Measurements from ENCODE around the gene RASSF5.
A peak's percentile ranks its signal among the peaks of the same experiment; 100 is the strongest.

Gene RASSF5

DNA sequence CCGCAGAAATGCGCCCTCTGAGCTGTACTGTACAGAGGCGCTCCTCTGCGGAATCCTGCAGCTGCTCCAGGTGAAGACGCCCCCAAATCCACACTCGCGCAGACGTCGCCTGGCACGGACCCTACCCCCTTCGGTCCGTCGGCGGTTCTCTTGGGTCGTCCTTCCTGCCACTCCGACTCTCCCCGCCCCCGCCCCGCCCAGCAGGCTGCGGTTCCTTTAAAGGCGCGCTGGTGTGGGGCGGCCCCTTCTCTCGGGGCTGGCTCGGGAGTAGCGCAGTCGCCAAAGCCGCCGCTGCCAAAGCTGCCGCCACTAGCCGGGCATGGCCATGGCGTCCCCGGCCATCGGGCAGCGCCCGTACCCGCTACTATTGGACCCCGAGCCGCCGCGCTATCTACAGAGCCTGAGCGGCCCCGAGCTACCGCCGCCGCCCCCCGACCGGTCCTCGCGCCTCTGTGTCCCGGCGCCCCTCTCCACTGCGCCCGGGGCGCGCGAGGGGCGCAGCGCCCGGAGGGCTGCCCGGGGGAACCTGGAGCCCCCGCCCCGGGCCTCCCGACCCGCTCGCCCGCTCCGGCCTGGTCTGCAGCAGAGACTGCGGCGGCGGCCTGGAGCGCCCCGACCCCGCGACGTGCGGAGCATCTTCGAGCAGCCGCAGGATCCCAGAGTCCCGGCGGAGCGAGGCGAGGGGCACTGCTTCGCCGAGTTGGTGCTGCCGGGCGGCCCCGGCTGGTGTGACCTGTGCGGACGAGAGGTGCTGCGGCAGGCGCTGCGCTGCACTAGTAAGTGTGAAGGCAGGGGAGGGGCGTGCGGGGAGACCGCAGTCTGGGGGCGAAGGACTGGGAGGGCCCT lies at the start of gene RASSF5:
RASSF5 (plus strand) TSS at position 248 of the 846 bp plus-strand sequence; CDS start at position 320, 72 bp downstream.
- DNase-seq, result peak; percentile 46

DNA sequence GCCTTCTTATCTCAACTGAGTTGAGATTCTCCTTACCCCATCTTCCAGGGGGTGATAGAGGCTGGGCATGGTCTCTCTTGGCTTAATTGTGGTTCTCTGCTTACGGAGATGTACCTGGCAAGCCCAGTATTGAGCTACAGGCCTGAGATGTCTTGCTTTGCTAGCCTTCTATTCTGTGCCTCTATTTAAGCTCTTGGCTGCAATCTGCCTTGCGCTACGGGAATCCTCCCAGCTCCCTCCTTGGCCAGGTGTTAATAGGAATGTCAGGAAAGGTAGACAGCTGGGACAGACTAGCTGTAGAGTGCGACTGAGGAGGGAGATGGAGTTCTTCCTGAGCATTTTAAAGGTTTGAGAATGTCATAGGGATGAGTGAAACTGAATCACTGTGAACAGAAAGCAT lies 47.6 kb upstream of the RASSF5 start:
- no peak for DNase-seq

DNA sequence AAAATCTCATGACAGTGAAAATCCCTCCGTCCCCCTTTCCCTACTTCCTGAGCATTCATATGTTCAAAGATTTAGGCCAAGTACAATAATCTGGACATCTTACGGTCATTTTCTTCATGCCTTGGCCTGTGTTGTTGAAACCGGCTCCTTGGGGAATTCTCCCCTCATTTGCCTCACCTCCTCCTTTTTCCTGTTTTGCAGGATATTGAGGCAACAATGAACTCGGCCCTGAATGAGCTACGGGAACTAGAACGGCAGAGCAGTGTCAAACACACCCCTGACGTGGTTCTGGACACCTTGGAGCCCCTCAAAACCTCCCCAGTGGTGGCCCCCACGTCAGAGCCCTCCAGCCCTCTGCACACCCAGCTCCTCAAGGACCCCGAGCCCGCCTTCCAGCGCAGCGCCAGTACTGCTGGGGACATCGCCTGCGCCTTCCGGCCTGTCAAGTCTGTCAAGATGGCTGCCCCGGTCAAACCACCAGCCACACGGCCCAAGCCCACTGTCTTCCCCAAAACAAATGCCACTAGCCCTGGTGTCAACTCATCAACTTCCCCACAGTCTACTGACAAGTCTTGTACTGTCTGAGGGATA lies 46.4 kb upstream of the RASSF5 start:
- no peak for DNase-seq

DNA sequence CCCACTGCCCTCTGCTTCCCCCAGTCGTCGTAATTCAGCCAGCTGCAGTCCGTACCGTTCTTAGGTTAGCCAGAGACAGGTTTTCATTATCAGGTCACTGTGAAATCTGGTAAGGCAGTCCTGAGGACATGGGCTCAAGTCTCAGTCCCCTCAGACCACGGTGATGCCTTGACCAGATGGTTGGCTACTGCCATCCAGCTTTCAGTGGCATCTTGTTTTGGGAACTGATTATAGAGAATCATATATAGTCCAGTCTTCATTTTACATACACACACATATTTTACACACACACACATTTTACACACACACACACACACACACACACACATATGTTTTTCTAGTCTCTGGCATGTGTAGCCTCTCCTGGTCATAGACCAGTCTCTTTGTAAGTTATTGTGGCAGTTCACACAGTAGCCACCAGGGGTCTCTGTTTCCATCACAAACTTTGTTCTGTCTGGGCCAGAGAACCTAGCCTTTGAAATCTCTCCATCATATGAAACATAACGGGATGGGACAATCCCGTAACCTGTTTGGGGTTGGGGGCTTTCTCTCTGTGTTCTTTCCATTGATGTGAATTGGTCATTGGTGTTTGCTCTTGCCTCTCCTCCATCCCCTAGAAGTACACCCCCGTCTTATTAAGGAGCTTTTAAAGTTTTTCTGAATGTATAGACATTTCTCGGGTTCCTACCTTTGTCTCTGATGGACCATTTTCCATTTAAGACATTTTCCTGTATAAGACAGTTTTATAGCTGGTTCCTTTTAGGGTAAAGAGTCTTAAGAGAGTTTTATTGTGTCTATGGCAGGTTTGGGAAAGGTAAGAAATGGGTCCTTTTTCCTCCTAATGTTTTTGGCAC lies 45.5 kb upstream of the RASSF5 start:
- peak; percentile 81 for DNase-seq

GRCh38 chr1:206463137-206463536 lies 44.2 kb upstream of the RASSF5 start:
- no peak for DNase-seq

- DNase-seq, result no peak
Observed at GRCh38 chr1:206463911-206464310, 43.4 kb upstream of the RASSF5 start.

GRCh38 chr1:206464456-206464964 lies 42.8 kb upstream of the RASSF5 start:
- DNase-seq, result peak; percentile 71

DNA sequence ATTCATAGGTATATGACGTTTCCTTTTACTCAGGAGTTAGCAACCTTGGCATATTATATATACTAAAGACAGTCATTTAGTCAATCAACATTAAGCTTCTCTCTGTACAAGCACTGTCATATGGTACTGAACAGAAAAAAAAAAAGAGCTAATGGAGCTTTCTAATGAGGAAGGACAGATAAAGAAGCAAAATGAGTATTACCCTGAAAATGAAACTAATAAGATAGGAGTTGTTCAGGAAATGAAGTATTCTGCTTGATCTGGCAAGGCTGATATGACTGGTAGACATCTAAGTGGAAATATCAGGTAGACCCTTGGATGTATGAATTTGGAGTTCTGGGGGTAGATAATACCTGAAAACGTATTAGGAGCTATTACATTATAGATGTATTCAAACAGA lies 41.4 kb upstream of the RASSF5 start:
- no peak for DNase-seq

DNA sequence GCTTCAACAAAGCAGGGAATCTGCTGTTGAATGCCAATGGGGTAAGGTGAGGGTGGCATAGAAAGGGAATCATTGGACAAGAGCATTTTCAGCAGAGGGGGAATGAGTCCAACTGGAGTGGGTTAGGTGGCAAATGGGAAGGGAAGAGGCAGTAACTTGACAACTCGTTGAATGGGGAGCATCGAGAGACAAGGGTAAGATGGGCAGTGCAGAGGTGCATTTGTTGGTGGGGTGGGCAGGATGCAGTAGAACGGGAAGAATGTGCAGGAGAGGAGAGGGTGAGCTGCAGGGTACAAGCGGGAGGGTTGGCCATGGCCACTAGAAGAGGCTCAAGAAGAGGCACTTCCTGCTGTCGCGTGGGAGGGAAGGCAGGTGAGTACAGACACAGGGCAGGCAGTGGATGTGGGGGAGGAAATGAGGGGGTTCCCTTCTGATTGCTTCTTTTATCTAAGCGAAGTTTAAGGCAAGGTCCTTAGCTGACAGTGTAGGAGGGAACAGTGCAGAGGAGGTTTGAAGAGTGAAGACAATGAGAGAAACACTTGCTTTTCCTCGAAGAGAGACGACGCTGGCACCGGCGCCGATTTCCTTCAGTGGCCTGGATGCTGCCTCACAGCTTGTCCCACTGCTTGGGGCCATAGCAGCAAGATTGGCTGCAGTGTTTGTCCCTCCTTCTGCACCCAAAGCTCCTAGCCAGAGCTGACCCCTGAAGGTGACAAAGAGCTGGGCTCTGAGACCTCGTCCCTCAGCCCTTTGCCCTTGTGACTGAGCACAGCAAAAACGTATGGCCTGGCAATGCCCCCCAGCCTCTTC lies 40.3 kb upstream of the RASSF5 start:
- no peak for DNase-seq

DNA sequence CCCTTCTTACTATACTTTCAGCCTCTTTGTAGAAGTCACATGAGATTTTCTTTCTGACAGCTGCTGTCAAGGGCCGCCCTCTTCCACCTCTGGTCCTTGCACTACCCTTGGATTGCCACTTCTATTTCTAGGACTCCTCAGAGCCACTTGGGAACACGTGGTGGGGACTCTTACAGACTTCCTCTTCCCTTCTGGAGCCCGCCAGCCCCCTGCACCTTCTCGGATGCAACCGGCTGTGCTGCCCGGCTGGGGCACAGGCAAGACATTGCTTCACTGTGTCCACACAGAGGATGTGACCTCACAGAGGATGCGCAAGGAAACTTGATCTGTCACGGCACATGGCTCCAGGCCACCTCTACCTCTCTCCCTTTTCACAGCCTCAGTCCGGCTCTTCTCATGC lies 39.4 kb upstream of the RASSF5 start:
- peak; percentile 23 for DNase-seq

DNA sequence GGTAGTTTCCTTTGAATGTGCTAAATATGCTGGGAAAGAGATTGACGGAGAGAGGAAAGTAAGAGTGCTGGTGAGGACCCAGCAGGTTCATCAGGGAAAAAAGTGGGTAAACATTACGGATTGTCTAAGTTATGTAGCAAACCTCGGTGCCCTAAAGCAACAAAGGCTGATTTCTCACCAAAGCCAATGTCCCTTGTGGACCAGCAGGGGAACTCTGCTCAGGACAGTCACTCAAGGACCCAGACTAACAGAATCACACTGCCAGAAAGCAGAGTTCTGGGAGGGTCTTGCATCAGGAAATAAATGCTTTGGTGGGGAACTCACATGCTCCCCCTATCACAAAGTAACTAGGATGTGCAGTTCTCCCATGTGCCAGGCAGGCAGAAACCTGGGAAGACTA lies 38.8 kb upstream of the RASSF5 start:
- DNase-seq, result no peak

DNA sequence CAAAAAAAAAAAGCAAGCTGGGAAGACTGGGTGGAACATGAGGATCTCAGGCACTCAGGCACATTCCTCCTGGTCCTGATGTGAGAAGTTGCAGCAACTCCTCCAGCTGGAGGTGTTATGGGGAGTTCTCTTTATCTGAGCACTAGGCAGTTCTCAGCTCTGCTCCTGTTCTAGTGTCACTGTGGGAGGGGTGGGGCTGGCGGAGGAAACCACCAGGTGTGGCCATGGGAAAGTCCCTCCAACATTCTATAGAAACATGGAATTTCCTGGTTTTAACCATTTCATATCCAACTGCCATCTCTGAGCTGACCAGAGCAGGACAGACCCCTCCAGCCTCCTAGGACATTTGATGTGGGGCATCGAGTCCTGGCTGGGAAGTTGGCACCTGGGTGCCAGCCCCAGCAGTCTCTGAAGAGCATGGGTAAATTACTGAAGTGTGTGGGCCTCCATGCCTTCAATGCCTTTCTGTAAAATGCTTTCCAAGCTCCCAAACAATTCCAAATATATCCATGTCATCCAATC lies 37.9 kb upstream of the RASSF5 start:
- DNase-seq, result no peak

DNA sequence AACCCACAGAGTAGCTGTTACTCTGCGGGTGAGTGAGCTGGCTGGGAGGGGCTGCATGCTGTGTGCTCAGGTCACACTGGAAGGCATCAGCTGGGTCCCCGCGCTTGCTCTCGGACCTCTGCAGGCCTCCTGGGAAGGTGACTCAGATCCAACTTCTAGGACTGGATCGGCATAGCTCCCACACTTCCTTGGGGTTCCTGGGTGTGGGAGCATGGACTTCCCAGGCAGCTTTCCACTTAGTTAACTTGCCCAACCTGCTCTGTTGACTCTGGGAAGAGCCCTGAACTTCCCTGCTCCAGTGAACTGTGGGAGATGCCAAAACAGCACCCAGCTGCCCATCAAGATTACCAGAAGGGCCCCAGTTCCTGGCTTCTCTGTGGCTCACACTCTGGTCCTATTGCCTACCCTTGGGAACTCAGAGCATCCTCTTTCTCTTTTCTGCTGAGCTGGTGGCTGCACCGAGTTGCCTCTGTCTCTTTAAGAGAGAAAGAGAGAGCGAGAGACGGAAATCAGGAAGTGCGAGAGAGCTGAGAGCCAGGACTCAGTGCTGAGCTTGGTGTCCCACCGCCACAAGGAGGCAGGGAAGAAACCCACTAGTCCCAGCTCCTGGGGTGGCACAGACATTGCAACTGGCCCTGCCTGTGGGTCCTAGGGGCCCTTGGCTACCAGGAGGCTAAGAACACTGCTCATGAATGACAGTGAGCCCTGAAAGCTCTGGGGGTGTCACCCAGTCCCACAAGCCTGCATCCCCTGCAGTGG lies 37.2 kb upstream of the RASSF5 start, which contains the start of gene IKBKE:
IKBKE (plus strand) TSS at position 544 of the 759 bp plus-strand sequence. CDS start 2,752 bp downstream, outside the sequence.
- peak; percentile 63 for DNase-seq

- DNase-seq, result no peak
Observed at GRCh38 chr1:206470692-206471414, 36.5 kb upstream of the RASSF5 start.

DNA sequence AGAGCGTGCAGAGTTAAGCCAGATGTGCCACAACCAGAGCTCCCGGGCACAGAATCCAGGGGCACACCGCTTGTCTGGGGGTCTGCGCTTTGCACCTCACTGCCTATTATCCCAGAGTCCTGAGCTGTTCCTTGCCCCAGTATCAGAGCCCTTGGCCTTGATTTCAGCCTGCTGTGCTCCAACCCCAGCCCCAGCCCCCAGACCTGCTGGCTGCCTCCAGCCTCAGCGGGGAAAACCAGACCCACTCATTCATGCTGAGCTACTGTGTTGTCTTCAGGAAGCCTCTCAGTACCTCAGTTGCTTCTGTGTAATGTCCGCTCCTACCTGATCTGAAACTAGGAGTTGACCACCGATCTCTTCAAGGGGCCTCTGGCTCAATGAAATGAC lies 35.9 kb upstream of the RASSF5 start:
- no peak for DNase-seq

DNA sequence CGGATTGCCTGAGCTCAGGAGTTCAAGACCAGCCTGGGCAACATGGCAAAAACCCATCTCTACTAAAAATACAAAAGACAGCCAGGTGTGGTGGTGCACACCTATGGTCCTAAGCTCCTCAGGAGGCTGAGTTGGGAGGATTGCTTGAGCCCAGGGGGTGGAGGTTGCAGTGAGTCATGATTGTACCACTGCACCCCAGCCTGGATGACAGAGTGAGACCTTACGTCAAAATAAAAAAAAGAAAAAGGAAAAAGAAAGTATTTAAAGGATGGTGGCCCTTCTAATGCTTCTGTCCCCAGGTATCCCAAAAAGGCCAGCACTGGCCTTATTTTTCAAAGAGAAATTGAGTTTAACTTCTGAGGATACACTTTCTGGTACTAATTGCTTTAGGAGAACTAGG lies 35.3 kb upstream of the RASSF5 start:
- no peak for DNase-seq

GRCh38 chr1:206472454-206472853 lies 34.9 kb upstream of the RASSF5 start:
- DNase-seq, result no peak

- DNase-seq, result no peak
Observed at GRCh38 chr1:206472886-206473285, 34.4 kb upstream of the RASSF5 start.

DNA sequence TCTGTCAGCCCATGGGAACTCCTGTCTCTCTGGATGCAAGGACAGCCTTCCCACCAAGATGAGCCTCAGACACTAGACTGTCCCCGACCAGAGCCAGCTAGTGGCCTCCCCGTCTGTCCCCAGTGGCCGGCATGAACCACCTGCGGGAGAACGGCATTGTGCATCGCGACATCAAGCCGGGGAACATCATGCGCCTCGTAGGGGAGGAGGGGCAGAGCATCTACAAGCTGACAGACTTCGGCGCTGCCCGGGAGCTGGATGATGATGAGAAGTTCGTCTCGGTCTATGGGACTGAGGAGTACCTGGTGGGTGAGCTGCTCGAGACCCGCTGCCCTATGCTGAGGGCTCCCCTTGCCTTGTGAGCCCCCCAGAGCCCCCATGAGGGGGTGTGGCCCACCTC lies 31.3 kb upstream of the RASSF5 start:
- no peak for DNase-seq

GRCh38 chr1:206476591-206476990 lies 30.7 kb upstream of the RASSF5 start:
- DNase-seq, result no peak

GRCh38 chr1:206477110-206477509 lies 30.2 kb upstream of the RASSF5 start:
- no peak for DNase-seq

Measured in midbrain (tissue), 1 donor.